Pons (tissue), 1 donor: ENCODE data around the gene SPATA31A6.
"Not testable (repeated sequence)": the region's sequence is repeated elsewhere in the genome, so short reads cannot be mapped to it uniquely, and the experiment has no call there.

Experiments used
- DNase-seq: peaks from one replicate; pipeline ENCODE4 v3.0.0-alpha.2; 2016; ENCODE audit warnings: low spot score

The SPATA31A6 gene

DNA sequence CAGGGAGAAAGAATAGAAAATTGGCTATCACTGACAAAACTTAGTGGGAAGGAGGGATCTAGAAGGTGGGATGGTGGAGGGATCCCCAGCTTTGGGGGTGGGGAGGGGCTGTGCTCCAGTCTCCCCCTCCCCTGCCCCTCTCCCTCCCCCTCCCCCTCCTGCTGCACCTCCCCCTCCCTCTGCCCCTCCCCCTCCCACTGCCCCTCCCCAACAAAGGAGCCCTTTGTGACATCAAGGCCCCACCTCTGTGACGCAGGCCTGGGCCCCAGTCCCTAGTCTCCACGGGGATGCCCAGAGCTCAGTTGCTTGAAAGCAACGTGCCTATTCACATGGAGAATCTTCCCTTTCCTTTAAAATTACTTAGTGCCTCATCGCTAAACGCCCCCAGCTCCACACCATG lies at the start of gene SPATA31A6:
Gene SPATA31A6, plus strand, starts transcription at position 301 of the 400 bp plus-strand sequence. Its CDS starts 29 bp downstream, at position 330.
- DNase-seq: not testable (repeated sequence)

- peak; percentile 12 for DNase-seq
Measured at GRCh38 chr9:42160299-42160698, 23.2 kb upstream of the SPATA31A6 start.

DNA sequence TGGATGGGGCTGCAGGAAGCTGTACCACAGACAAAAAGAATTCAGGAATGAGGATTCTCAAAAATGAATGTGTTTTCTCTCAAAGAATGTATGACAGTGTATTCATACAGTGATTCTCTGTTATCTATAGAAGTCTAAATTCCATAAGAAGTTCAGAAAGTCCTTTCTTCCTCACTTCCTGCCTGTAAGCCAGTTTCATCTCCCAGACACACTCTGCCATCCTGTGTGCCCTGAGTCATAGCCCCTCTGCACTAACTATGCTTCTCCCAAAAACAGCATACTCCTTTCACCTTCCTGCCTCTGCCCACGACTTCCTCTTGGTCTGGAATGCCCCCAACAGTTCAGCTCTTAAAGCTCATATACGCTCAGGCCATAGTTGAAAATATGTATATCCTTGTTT lies 36.4 kb downstream of the SPATA31A6 start:
- not testable (repeated sequence) for DNase-seq

DNA sequence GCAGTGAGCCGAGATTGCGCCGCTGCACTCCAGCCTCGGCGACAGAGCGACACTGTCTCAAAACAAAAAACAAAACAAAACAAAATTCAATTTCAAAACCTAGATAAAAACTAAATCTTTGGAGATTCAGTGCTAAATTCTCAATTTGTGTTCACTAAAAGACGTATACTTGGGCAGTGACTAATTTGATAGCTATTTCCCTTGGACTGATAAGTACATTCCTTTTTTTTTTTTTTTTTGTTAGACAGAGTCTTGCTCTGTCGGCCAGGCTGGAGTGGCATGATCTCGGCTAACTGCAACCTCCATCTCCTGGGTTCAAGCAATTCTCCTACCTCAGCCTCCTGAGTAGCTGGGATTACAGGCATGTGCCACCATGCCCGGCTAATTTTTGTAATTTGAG lies 39.8 kb downstream of the SPATA31A6 start:
- not testable (repeated sequence) for DNase-seq

DNA sequence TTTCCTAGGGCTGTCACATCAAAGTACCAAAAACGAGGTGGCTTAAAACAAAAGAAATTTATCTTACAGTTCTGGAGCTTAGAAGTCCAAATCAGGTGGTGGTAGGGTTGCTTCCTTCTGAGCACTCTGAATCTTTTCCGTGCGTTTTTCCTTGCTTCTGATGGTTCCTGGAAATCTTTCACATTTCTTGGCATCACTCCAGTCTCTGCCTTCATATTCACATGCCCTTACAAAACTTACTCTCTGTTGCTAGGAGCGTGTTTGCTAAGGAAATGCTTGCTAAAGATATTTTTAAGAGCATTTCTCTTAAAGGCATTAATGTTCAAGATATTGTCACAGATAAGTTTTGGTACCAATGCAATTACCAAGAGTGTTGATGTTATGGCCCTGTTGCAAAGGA lies 49.6 kb downstream of the SPATA31A6 start:
- DNase-seq: not testable (repeated sequence)

DNA sequence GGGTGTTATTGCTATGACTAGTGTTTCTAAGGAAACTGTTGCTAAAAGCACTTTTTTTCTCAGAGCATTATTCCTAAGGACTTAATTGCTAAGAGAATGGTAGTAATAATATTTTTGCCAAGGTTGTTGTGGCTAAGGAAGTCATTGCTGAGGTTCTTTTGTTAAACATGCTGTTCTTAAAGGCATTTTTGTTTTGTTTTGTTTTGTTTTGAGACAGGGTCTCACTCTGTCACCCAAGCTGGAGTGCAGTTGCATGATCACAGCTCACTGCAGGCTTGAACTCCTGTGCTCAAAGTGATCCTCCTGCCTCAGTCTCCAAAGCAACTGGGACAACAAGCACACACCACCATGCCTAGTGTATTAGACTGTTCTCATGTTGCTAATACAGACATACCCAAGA lies 51.2 kb downstream of the SPATA31A6 start:
- not testable (repeated sequence) for DNase-seq

DNA sequence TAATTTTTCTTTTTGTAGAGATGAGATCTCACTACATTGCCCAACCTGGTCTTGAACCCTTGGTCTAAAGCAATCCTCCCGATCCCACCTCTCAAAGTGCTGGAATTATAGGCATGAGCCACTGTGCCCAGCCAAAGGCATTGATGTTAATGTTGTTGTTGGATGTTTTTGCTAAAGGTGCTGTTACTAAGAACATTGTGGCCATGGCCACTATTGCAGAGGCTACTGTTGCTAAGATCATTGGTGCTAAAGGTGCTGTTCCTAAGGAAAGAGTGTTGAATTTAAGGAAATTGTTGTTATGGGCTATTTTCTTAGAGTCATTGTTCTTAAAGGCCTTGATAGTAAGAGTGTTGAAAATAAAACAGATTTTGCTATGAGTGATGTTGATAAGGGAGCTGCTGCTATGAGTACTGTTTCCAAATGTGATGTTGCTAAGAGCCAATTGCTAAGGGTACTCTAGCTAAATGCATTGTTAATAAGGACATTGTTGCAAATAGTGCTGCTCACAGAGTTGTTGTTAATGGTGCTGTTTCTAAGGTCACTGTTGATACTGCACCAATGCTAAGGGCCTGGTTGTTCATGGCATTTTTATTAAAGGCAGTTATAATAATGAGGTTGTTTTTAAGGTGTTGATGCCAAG lies 52.0 kb downstream of the SPATA31A6 start:
- not testable (repeated sequence) for DNase-seq

- not testable (repeated sequence) for DNase-seq
Measured at GRCh38 chr9:42236097-42236496, 52.6 kb downstream of the SPATA31A6 start.

DNA sequence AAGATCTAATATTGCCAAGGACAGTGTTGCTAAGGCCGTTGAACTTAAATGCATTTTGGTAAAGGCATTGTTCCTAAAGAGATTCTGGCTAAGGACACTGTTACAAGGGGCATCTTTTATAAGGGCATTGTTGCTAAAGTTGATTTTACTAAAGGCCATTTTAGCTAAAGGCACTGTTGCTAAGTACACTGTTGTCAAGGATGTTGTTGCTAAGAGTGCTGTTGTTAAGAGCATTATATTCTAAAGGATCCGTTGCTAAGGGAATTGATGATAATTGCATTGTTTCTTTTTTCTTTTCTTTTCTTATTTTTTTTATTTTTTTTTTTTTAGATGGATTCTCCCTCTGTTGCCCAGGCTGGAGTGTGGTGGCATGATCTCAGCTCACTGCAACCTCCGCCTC lies 53.9 kb downstream of the SPATA31A6 start:
- not testable (repeated sequence) for DNase-seq

- not testable (repeated sequence) for DNase-seq
Measured at GRCh38 chr9:42238862-42239261, 55.4 kb downstream of the SPATA31A6 start.
